ENCODE data around the gene SERPINF2.
"Not testable (repeated sequence)": the region's sequence is repeated elsewhere in the genome, so short reads cannot be mapped to it uniquely, and the experiment has no call there.

SERPINF2 gene

DNA sequence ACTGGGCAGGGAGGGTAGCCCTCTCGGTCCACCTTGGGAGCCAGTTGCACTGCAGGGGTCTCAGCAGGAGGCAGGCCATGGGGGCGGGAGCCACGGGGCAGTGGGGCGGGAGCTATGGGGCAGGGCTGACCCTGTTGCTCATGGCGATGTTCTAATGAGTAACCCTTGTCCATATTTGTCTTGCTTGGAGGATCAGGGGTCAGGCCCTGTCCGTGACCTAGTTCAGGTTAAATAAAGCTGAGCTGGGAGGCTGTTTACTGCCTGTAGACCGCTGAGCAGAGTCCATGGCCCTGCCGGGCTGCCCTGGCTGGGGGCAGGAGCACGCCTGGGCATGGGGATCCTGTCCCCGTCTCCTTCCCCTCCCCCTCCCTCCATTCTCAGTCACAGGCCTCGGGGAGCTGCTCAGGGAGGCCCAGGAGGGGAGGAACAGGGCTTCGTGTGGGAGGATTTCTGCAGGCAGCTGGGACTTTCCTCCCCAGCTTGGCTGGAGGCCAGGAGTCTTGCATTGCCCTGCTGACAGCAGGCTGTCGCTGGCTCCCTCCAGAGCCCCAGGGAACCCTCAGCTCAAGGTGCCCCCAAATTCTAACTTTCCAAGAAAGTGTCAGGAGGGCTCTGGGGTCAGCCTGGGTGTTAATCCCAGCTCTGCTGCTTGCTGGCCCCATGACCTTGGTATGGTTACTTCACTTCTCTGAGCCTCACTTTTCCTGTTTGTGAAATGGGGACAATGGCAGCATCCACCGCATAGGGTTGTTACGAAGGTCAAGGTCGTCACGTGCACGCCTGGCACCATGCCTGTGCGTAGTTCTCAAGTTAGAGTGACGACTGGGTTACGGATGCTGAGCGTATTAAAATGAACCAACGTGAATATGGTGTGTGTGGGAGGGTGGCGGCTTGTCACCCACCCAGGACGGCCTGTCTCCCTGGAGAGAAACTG is 6.1 kb upstream of the SERPINF2 start:
- DNase-seq, result peak; percentile 53

GRCh38 chr17:1737531-1738291 is 5.0 kb upstream of the SERPINF2 start:
- DNase-seq, result no peak

DNA sequence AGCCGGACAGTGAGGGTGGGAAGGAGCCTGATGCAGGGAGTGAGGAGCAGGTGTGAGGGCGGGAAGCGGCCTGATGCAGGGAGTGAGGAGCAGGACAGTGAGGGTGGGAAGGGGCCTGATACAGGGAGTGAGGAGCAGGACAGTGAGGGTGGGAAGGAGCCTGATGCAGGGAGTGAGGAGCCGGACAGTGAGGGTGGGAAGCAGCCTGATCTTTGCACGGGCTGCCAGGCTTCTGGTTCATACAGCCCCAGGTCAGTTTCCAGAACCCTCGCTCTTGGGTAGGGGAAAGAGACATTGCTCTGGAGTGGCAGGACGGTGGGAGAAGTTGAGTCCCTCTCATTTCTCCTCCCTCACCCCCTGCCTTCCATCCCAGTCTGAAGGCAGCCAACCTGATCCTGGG is 772 bp upstream of the SERPINF2 start:
- DNase-seq, result not testable (repeated sequence)

- peak; percentile 18 for DNase-seq
Measured at GRCh38 chr17:1743088-1743439, 393 bp downstream of the SERPINF2 start.

- no peak for DNase-seq
Measured at GRCh38 chr17:1744551-1745512, 2.2 kb downstream of the SERPINF2 start.

DNA sequence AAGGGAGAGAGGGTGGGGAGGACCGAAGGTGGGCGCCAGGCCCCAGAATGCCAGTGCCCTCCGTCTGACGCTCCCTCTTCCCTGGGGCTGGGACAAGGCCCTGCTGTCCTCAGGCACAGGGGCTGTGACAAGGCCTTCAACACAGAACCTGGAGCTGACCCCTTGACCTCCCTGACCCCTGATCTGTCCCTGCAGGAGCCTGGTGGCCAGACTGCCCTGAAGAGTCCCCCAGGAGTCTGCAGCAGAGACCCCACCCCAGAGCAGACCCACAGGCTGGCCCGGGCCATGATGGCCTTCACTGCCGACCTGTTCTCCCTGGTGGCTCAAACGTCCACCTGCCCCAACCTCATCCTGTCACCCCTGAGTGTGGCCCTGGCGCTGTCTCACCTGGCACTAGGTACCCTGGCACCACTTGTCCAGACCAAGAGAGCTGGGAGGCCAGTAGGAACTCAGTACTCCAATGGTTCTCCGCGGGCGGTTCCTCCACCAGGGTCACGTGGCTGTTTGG is 2.9 kb downstream of the SERPINF2 start:
- no peak for DNase-seq

GRCh38 chr17:1746975-1747543 is 4.4 kb downstream of the SERPINF2 start:
- peak; percentile 33 for DNase-seq

GRCh38 chr17:1750628-1751027 is 8.0 kb downstream of the SERPINF2 start:
- no peak for DNase-seq

DNA sequence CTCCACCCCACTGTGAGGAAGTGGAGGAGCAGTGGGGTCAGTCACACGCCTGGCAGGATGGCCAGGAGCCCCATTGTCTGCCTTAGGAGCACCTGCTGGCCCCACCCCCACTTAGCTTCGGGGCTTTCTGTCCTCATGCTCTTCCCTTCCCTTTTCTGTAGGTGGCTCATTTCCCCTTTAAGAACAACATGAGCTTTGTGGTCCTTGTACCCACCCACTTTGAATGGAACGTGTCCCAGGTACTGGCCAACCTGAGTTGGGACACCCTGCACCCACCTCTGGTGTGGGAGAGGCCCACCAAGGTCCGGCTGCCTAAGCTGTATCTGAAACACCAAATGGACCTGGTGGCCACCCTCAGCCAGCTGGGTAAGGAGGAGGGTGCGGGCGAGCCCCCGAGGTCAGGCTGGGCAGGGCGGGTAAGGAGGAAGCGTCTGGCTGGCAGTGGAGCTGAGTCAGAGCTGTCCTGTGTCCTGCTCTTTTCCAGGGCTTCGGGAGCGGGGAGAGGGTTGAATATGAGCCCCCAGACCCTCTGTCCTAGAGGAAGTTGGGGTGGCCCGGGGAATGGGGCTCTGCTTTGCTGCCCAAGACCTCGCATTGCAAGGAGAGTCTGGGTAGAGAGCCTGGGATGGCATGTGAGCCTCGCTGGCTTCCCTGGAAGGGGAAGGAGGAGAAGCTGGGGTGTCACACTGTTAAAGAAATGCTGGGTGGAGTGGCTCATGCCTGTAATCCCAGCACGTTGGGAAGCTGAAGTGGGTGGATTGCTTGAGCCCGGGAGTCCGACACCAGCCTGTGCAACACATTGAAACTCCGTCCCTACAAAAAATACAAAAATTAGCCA is 10.0 kb downstream of the SERPINF2 start:
- DNase-seq, result peak; percentile 29

GRCh38 chr17:1753767-1754429 is 11.2 kb downstream of the SERPINF2 start:
- DNase-seq, result no peak

DNA sequence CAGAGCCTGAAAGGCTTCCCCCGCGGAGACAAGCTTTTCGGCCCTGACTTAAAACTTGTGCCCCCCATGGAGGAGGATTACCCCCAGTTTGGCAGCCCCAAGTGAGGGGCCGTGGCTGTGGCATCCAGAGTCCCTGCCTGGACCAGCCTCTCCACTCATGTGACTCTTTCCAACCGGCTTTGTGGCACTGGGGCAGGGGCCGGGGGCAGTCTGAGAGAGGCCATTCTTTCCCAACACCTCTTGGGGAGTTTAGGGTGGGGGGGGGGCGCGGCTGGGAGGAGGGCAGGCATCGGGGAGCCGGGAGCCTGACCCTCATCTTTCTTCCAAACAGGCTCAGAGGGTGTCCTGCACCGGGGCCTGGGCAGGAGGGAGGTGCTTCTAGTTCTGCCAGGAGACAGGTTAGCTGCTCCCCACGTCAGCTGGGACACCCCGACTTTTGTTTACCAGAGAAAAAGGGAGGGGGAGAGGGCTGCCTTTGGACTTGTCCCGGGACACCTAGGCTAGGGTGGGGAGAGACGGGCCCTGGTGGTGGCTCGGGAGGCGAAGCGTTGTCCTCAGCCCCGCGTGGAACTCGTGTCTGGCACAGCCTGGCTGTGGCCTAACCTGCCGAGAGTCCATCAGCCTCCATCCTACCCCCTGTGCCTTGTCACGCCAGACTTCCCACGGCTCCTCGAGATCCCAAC is 11.9 kb downstream of the SERPINF2 start:
- DNase-seq, result no peak

DNA sequence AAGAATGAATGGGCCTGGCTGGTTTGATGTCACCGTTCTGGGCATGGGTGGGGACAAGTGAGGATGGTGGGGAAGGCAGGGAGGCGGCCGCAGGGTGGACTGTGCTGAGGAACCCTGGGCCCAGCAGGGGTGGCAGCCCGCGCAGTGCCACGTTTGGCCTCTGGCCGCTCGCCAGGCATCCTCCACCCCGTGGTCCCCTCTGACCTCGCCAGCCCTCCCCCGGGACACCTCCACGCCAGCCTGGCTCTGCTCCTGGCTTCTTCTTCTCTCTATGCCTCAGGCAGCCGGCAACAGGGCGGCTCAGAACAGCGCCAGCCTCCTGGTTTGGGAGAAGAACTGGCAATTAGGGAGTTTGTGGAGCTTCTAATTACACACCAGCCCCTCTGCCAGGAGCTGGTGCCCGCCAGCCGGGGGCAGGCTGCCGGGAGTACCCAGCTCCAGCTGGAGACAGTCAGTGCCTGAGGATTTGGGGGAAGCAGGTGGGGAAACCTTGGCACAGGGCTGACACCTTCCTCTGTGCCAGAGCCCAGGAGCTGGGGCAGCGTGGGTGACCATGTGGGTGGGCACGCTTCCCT is 12.7 kb downstream of the SERPINF2 start:
- peak; percentile 74 for DNase-seq

DNA sequence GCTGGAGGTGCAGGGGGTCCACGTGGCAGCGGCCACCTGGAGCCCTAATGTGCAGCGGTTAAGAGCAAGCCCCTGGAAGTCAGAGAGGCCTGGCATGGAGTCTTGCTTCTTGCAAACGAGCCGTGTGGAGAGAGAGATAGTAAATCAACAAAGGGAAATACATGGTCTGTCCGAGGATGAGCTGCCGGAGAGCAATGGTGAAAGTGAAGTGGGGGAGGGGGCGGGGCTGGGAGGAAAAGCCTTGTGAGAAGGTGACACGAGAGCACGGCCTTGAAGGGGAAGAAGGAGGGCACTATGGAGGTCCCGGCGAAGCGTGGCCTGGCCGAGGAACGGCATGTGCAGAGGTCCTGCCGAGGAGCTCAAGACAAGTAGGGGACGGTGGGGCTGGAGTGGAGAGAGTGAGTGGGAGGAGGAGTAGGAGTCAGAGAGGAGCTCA is 13.2 kb downstream of the SERPINF2 start:
- DNase-seq, result peak; percentile 26

GRCh38 chr17:1758807-1759206 is 16.1 kb downstream of the SERPINF2 start:
- DNase-seq, result no peak

DNA sequence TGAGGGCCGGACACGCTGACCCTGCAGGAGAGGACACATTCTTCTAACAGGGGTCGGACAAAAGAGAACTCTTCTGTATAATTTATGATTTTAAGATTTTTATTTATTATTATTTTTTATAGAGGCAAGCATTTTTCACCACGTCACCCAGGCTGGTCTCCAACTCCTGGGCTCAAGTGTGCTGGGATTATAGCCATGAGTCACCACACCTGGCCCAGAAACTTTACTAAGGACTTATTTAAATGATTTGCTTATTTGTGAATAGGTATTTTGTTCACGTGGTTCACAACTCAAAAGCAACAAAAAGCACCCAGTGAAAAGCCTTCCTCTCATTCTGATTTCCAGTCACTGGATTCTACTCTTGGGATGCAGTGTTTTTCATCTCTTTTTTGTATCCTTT is 16.9 kb downstream of the SERPINF2 start:
- DNase-seq, result no peak

- DNase-seq, result peak; percentile 73
Measured at GRCh38 chr17:1762233-1762900, 19.7 kb downstream of the SERPINF2 start.

DNA sequence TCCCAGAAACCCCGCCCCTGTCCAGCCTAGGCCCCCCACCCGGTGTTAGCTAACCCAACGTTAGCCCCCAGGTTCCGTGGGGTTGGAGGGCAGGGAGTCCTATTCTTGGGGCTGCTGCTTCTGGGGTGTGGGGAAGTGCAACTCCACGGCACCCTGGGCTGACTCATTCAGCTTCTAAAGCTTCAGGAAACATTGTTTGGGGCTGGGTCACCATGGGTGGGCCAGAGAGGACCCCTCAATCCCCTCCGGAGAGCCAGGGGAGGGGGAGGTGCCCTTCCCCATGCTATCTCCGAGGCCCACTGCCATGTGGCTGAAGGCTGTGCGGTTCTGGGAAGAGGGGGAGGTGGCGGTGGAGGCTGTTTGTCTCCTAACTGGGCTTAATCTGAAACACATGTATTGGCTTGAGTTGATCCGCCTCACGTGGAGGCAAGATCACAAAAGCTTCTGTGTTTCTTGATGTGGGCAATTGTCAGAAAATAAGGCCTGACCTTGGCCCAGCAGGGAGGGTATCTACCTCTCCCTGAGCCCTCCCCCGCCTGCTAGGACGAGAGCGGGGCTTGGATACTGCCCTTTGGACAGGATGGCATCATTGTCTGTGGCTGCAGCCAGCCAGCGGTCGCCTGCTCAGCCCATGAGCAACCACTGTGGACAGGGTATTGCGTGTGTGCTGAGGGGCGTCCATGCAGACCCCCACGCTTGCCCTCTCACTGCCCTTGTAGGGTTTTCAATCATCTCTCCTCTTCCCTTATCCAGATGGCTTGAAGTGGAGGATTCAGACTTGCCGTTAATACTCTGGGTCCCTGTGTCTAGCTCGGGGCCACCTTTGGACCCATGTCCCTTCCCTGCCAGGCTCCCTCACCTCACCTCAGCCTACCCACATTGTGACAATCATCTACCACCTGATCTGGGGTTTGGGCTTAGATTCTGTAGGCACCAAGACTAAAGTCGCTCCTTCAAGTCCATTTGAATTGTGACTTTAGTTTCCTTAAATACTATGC is 20.5 kb downstream of the SERPINF2 start:
- peak; percentile 84 for DNase-seq

GRCh38 chr17:1764284-1764683 is 21.6 kb downstream of the SERPINF2 start:
- DNase-seq, result peak; percentile 89

All from femur (tissue), 1 donor.